ENCODE measurements around the gene SMIM29. TPM values are rescaled to one million over a fixed set of nuclear protein-coding genes. Genes with fewer than 3 reads are reported as not detected.
"Not testable (repeated sequence)": the region's sequence is repeated elsewhere in the genome, so short reads cannot be mapped to it uniquely, and the experiment has no call there.

Gene SMIM29
- polyA plus RNA-seq, 6 donors from 2014 or later, result 91.2 to 127 (median 99.0) TPM

GRCh38 chr6:34276881-34277762 lies 28.3 kb upstream of the SMIM29 start:
- Mint-ChIP-seq H3K4me3 (no peak overlapping the region), H3K27ac (peak overlapping the region in 4 of 6 donors; percentile 31 to 80 (median 67)), H3K9me3 (no peaks in the 10 kb centered on the region), H3K4me1 (peaks cover 35 to 40% (median 36%) of the 10 kb centered on the region in 3 donors), H3K27me3 (no peaks in the 10 kb centered on the region), H3K36me3 (peaks cover 12 to 22% of the 10 kb centered on the region in 2 donors)
- no peak for ATAC-seq (ENCODE audit: low read depth in 2 of 2)
- no peak for DNase-seq

- no peak for DNase-seq
These were observed 27.4 kb upstream of the SMIM29 start for GRCh38 chr6:34276191-34276590.

GRCh38 chr6:34275128-34275804 lies 26.5 kb upstream of the SMIM29 start:
- Mint-ChIP-seq H3K27me3 (no peaks in the 10 kb centered on the region), H3K9me3 (no peaks in the 10 kb centered on the region), H3K36me3 (peaks cover 12 to 14% of the 10 kb centered on the region in 2 donors), H3K4me1 (peaks cover 35 to 40% (median 35%) of the 10 kb centered on the region in 3 donors), H3K4me3 (peak overlapping the region in 1 of 8 donors; percentile 4), H3K27ac (peak overlapping the region in 5 of 6 donors; percentile 38 to 75 (median 67))
- DNase-seq (no peak), ATAC-seq (ENCODE audit: low read depth in 2 of 2) (peak; percentile 52 to 68)

More at GRCh38 chr6:34276191-34276590, 27.4 kb upstream of the SMIM29 start:
- peak overlapping the region in 3 of 6 donors; percentile 31 to 80 (median 66) for H3K27ac Mint-ChIP-seq
- H3K9me3 Mint-ChIP-seq, result no peaks in the 10 kb centered on the region
- peaks cover 35 to 40% (median 35%) of the 10 kb centered on the region in 3 donors for H3K4me1 Mint-ChIP-seq
- no peak overlapping the region for H3K4me3 Mint-ChIP-seq
- H3K36me3 Mint-ChIP-seq, result peaks cover 12 to 22% of the 10 kb centered on the region in 2 donors
- H3K27me3 Mint-ChIP-seq, result no peaks in the 10 kb centered on the region
- ATAC-seq (ENCODE audit: low read depth in 2 of 2), result no peak

GRCh38 chr6:34274129-34274528 lies 25.3 kb upstream of the SMIM29 start:
- H3K27me3 Mint-ChIP-seq, result no peaks in the 10 kb centered on the region
- H3K9me3 Mint-ChIP-seq, result no peaks in the 10 kb centered on the region
- DNase-seq (no peak), ATAC-seq (ENCODE audit: low read depth in 2 of 2) (no peak)
- no peak overlapping the region for H3K27ac Mint-ChIP-seq
- H3K4me3 Mint-ChIP-seq, result no peak overlapping the region
- peaks cover 3 to 7% of the 10 kb centered on the region in 2 donors for H3K36me3 Mint-ChIP-seq
- peaks cover 25 to 32% (median 30%) of the 10 kb centered on the region in 3 donors for H3K4me1 Mint-ChIP-seq

GRCh38 chr6:34273242-34273805 lies 24.5 kb upstream of the SMIM29 start:
- H3K4me1 Mint-ChIP-seq, result peaks cover 21 to 30% (median 22%) of the 10 kb centered on the region in 3 donors
- H3K27me3 Mint-ChIP-seq, result no peaks in the 10 kb centered on the region
- ATAC-seq (ENCODE audit: low read depth in 2 of 2) (peak in 1 of 2 donors; percentile 30), DNase-seq (no peak)
- H3K4me3 Mint-ChIP-seq, result no peak overlapping the region
- H3K9me3 Mint-ChIP-seq, result no peaks in the 10 kb centered on the region
- H3K36me3 Mint-ChIP-seq, result no peaks in the 10 kb centered on the region
- H3K27ac Mint-ChIP-seq, result peak overlapping the region in 1 of 6 donors; percentile 76

GRCh38 chr6:34272013-34272926 lies 23.5 kb upstream of the SMIM29 start:
- H3K4me1 Mint-ChIP-seq, result peaks cover 16 to 29% (median 22%) of the 10 kb centered on the region in 3 donors
- no peak overlapping the region for H3K4me3 Mint-ChIP-seq
- ATAC-seq (ENCODE audit: low read depth in 2 of 2), result peak; percentile 68 to 75
- no peaks in the 10 kb centered on the region for H3K9me3 Mint-ChIP-seq
- DNase-seq, result no peak
- no peak overlapping the region for H3K27ac Mint-ChIP-seq
- H3K27me3 Mint-ChIP-seq, result no peaks in the 10 kb centered on the region
- H3K36me3 Mint-ChIP-seq, result no peaks in the 10 kb centered on the region

- not testable (repeated sequence) for H3K27me3 Mint-ChIP-seq; H3K36me3 Mint-ChIP-seq; ATAC-seq (ENCODE audit: low read depth in 2 of 2); H3K9me3 Mint-ChIP-seq; H3K4me3 Mint-ChIP-seq; DNase-seq
- Mint-ChIP-seq H3K4me1 (peaks cover 9 to 21% (median 12%) of the 10 kb centered on the region in 3 donors), H3K27ac (peak overlapping the region in 1 of 6 donors; percentile 10)
These were observed 21.0 kb upstream of the SMIM29 start for GRCh38 chr6:34269658-34270341.

GRCh38 chr6:34269132-34269531 lies 20.3 kb upstream of the SMIM29 start:
- not testable (repeated sequence) for H3K4me3 Mint-ChIP-seq; DNase-seq; H3K36me3 Mint-ChIP-seq; H3K9me3 Mint-ChIP-seq; H3K27me3 Mint-ChIP-seq; ATAC-seq (ENCODE audit: low read depth in 2 of 2); H3K27ac Mint-ChIP-seq
- H3K4me1 Mint-ChIP-seq, result peaks cover 9 to 19% (median 11%) of the 10 kb centered on the region in 3 donors

GRCh38 chr6:34267746-34268145 lies 18.9 kb upstream of the SMIM29 start:
- no peak for DNase-seq
- Mint-ChIP-seq H3K4me1 (peaks cover 7 to 10% (median 7%) of the 10 kb centered on the region in 3 donors), H3K27me3 (no peaks in the 10 kb centered on the region), H3K36me3 (peaks cover 0 to 3% of the 10 kb centered on the region in 2 donors), H3K27ac (no peak overlapping the region), H3K9me3 (peaks cover 0 to 8% (median 3%) of the 10 kb centered on the region in 7 donors), H3K4me3 (no peak overlapping the region)
- no peak for ATAC-seq (ENCODE audit: low read depth in 2 of 2)

- not testable (repeated sequence) for ATAC-seq (ENCODE audit: low read depth in 2 of 2); DNase-seq; H3K36me3 Mint-ChIP-seq; H3K4me1 Mint-ChIP-seq; H3K27me3 Mint-ChIP-seq
- H3K27ac Mint-ChIP-seq, result peak overlapping the region in 1 of 6 donors; percentile 52
- H3K4me3 Mint-ChIP-seq, result peak overlapping the region in 1 of 8 donors; percentile 11
- H3K9me3 Mint-ChIP-seq, result peaks cover 0 to 17% (median 10%) of the 10 kb centered on the region in 7 donors
These were observed 14.7 kb upstream of the SMIM29 start for GRCh38 chr6:34263484-34263883.

- DNase-seq, result no peak
- Mint-ChIP-seq H3K36me3 (peaks cover 0 to 5% of the 10 kb centered on the region in 2 donors), H3K27me3 (no peaks in the 10 kb centered on the region), H3K4me3 (no peak overlapping the region), H3K4me1 (no peaks in the 10 kb centered on the region), H3K27ac (no peak overlapping the region), H3K9me3 (peaks cover 0 to 17% (median 10%) of the 10 kb centered on the region in 7 donors)
- no peak for ATAC-seq (ENCODE audit: low read depth in 2 of 2)
These were observed 11.9 kb upstream of the SMIM29 start for GRCh38 chr6:34260576-34261267.

Data from naive B cell (primary cell).